Endothelial cell of umbilical vein (primary cell): Measurements from ENCODE around the gene CIAO3. TPM values are rescaled to one million over a fixed set of nuclear protein-coding genes. Genes with fewer than 3 reads are reported as not detected.

Experiments
- BruUV-seq: library from RNA; stranded (reverse); fragments of 400-500 nt; replicated peaks from 2 replicates; lab custom pipeline; 2021; lab: Mats Ljungman, UMichigan
- CTCF ChIA-PET: fragments of 300-600, 350-600 bp; sonication (Branson Sonifier 250); formaldehyde crosslinking; loops from one replicate; lab custom pipeline; 2021; ENCODE audit warnings: antibody characterized with exemption, inconsistent platforms; lab: Charles Lee
- POLR2A ChIA-PET: fragments of 300-600, 350-600 bp; sonication (Branson Sonifier 250); formaldehyde crosslinking; loops from one replicate; lab custom pipeline; 2021; ENCODE audit warnings: antibody characterized with exemption, inconsistent platforms; lab: Charles Lee
- DNase-seq: peaks from one replicate; pipeline ENCODE4 v3.0.0-alpha.2; 2011; ENCODE audit warnings: low read depth, low spot score
- FAIRE-seq: peaks from 2 replicates; lab custom pipeline; 2011; peaks lifted over from hg19 to GRCh38; lab: Jason Lieb, UNC
- H2AFZ ChIP-seq: 2 replicates; pipeline ENCODE4 v1.6.0; 2012; ENCODE audit warnings: low read depth, low read length, control low read depth, inconsistent platforms
- H3K27ac ChIP-seq: 2 replicates; pipeline ENCODE4 v1.5.1; 2011; ENCODE audit warnings: low read depth, mild to moderate bottlenecking, control low read depth, low read length, moderate library complexity; ENCODE audit not compliant: insufficient read depth
- H3K27me3 ChIP-seq, 2 experiments: 2 replicates each; pipeline versions ENCODE4 v1.6.0 to v1.6.1; 2011; ENCODE audit warnings: low read length in 2 of 2, mixed read lengths in 1 of 2; ENCODE audit not compliant: control insufficient read depth in 2 of 2, insufficient read depth in 2 of 2
- H3K36me3 ChIP-seq, 2 experiments: 2 replicates in 1 of 2; 3 replicates in 1 of 2; pipeline ENCODE4 v1.5.1; 2011; ENCODE audit warnings: low read length in 2 of 2, mild to moderate bottlenecking in 1 of 2, moderate library complexity in 1 of 2; ENCODE audit not compliant: control insufficient read depth in 2 of 2, insufficient read depth in 2 of 2; ENCODE audit errors: extremely low read depth in 1 of 2
- H3K4me1 ChIP-seq: 3 replicates; pipeline ENCODE4 v1.5.1; 2011; ENCODE audit warnings: mild to moderate bottlenecking, low read length; ENCODE audit not compliant: control insufficient read depth, insufficient read depth; ENCODE audit errors: extremely low read depth
- H3K4me2 ChIP-seq: 2 replicates; pipeline ENCODE4 v1.6.1; 2011; ENCODE audit warnings: low read length, control low read depth, mixed read lengths; ENCODE audit not compliant: insufficient read depth
- H3K4me3 ChIP-seq, 3 experiments: fragments of 200-600 bp in 1 of 3; sonication (generic), shearing (Covaris generic) in 1 of 3; replicated peaks in 1 of 3; 2 replicates each; pipeline ENCODE4 v1.5.1; 2011 to 2016; ENCODE audit warnings: control low read depth in 3 of 3, low read length in 3 of 3, mild to moderate bottlenecking in 2 of 3, inconsistent platforms in 1 of 3, low read depth in 1 of 3, moderate library complexity in 1 of 3; ENCODE audit not compliant: insufficient read depth in 1 of 3
- H3K79me2 ChIP-seq: 2 replicates; pipeline ENCODE4 v1.6.0; 2012; ENCODE audit warnings: low read length, inconsistent platforms; ENCODE audit not compliant: control insufficient read depth, insufficient read depth
- H3K9ac ChIP-seq: replicated peaks from 2 replicates; pipeline ENCODE3; 2011; ENCODE audit warnings: low read length, control low read depth; ENCODE audit not compliant: insufficient read depth; ENCODE audit errors: extremely low read depth
- H3K9me1 ChIP-seq: replicated peaks from 3 replicates; pipeline ENCODE4 v1.6.0; 2011; ENCODE audit warnings: mild to moderate bottlenecking, low read length; ENCODE audit not compliant: control insufficient read depth, insufficient read depth; ENCODE audit errors: extremely low read depth
- H3K9me3 ChIP-seq: replicated peaks from 2 replicates; pipeline ENCODE4 v1.5.1; 2012; ENCODE audit warnings: low read length, inconsistent platforms; ENCODE audit not compliant: control insufficient read depth, insufficient read depth
- H4K20me1 ChIP-seq: replicated peaks from 2 replicates; pipeline ENCODE3; 2011; ENCODE audit warnings: mild to moderate bottlenecking, low read length; ENCODE audit not compliant: control insufficient read depth, insufficient read depth; ENCODE audit errors: extremely low read depth
- EZH2 ChIP-seq: IDR thresholded peaks from 2 replicates; pipeline ENCODE4 v1.6.1; 2012; ENCODE audit warnings: borderline replicate concordance, low read depth, mild to moderate bottlenecking, moderate library complexity, low read length, inconsistent platforms; ENCODE audit not compliant: severe bottlenecking
- FOS ChIP-seq: IDR thresholded peaks from 2 replicates; pipeline ENCODE4 v1.6.1; 2011; ENCODE audit warnings: mild to moderate bottlenecking, low read length, moderate library complexity, borderline replicate concordance; ENCODE audit not compliant: insufficient read depth
- JUN ChIP-seq: IDR thresholded peaks from 2 replicates; pipeline ENCODE4 v1.6.1; 2011; ENCODE audit warnings: borderline replicate concordance, low read depth; ENCODE audit not compliant: insufficient read length, insufficient read depth
- POLR2AphosphoS5 ChIP-seq: IDR thresholded peaks from 2 replicates; pipeline ENCODE4 v1.6.1; 2012; ENCODE audit warnings: low read depth, mild to moderate bottlenecking, control low read depth, low read length, moderate library complexity; ENCODE audit not compliant: insufficient read depth
- dilution Hi-C: fragments of 300-500 bp; cut with MboI; formaldehyde crosslinking; loops from one replicate; pipeline ENCODE4 v1.15.0; 2019; ENCODE audit warnings: low sequenced_read_pairs; ENCODE audit not compliant: extremely low pct_ligation_motif_present
- intact Hi-C: fragments of 100-400 bp; cut with micrococcal nuclease; formaldehyde crosslinking; loops from one replicate; pipeline ENCODE4 v1.10.0; 2022
- polyA plus RNA-seq, 4 experiments: library from polyadenylated mRNA; depleted of rRNA in 3 of 4; stranded (reverse) in 3 of 4; unstranded in 1 of 4; fragments of >200 nt; gene quantifications; 2 replicates each; pipeline versions ENCODE4 v1.2.1 to v1.2.3, GENCODE V29; 2011 to 2012; ENCODE audit warnings: missing spikeins in 1 of 4
- total RNA-seq: library from RNA; stranded (reverse); gene quantifications from 2 replicates; pipeline ENCODE4 v1.2.3, GENCODE V29; 2021
- TF ChIP-seq, protein P1 (sequence below), 2 donors: IDR thresholded peaks; 1 replicate in 1 of 2; 2 replicates in 1 of 2; pipeline ENCODE4 v1.5.1; 2011; ENCODE audit warnings: low read length in 2 of 2, mild to moderate bottlenecking in 2 of 2, moderate library complexity in 2 of 2, control low read depth in 1 of 2, inconsistent platforms in 1 of 2, low read depth in 1 of 2; ENCODE audit not compliant: insufficient read depth in 1 of 2; ENCODE audit errors: extremely low read depth in 1 of 2

The CIAO3 gene
- total and polyA plus RNA-seq, 2 donors (not counting 3 experiments of a cell fraction or from before 2014, with no cell fraction given): 23.1 to 33.8 TPM

DNA sequence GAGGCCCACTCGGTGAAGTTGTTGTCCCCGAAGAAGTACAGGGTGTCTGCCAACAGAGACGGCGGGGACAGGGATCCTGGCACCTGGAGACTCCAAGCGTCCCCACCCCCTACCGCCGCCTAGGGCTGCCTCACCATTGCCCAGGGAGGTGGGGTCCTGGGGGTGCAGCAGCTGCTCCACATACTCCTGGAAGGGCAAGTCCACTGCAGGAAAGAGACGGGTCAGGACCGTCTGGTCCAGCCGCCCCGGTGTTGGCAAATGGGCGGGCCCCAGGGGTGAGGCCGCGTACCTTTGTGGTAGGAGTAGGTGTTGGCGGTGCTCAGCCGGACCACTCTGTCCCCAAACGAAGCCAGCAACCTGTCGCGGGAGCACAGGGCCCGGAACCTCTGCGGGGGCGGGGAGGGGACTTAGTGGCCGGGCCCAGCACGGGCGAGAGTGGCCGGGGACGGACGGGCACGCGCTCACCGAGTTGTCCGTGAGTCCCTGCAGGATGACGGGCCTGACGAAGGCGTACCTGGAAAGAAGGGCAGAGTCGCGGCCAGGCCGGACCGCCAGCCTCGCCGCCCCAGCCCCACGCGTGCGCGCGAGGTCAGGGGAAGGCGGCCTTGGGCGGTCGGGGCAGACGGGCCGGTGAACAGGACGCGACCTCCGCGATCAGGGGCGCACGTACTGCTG is 57.3 kb downstream of the CIAO3 start:
- no TSS peak for BruUV-seq
- CTCF ChIA-PET: no interaction called here

More for the DNA sequence above, 57.3 kb downstream of the CIAO3 start:
- TF ChIP-seq JUN (no peak), EZH2 (no peak), FOS (no peak), POLR2AphosphoS5 (no peak)
- TF ChIP-seq, protein P1, sequence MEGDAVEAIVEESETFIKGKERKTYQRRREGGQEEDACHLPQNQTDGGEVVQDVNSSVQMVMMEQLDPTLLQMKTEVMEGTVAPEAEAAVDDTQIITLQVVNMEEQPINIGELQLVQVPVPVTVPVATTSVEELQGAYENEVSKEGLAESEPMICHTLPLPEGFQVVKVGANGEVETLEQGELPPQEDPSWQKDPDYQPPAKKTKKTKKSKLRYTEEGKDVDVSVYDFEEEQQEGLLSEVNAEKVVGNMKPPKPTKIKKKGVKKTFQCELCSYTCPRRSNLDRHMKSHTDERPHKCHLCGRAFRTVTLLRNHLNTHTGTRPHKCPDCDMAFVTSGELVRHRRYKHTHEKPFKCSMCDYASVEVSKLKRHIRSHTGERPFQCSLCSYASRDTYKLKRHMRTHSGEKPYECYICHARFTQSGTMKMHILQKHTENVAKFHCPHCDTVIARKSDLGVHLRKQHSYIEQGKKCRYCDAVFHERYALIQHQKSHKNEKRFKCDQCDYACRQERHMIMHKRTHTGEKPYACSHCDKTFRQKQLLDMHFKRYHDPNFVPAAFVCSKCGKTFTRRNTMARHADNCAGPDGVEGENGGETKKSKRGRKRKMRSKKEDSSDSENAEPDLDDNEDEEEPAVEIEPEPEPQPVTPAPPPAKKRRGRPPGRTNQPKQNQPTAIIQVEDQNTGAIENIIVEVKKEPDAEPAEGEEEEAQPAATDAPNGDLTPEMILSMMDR (IDR thresholded peaks at IDR 0.05; ENCODE audit: extremely low read depth in 1 of 2, insufficient read depth in 1 of 2, low read depth in 1 of 2, low read length in 2 of 2): no peak
- dilution Hi-C loops: no loop called here
- DNase-seq (no peak), FAIRE-seq (no peak)
- Histone ChIP-seq H3K9me3 (no peaks in the 10 kb centered on the region), H3K27ac (peak overlapping the region; percentile 35), H2AFZ (no peak overlapping the region), H3K9ac (no peak overlapping the region), H3K79me2 (peaks cover 31% of the 10 kb centered on the region), H3K4me2 (peak overlapping the region; percentile 29), H3K4me3 (peak overlapping the region in 2 of 3 experiments; percentile 5 to 71), H3K36me3 (peaks cover 7 to 22% of the 10 kb centered on the region in 2 experiments), H3K4me1 (peaks cover 20% of the 10 kb centered on the region), H3K27me3 (no peaks in the 10 kb centered on the region), H3K9me1 (no peaks in the 10 kb centered on the region), H4K20me1 (no peaks in the 10 kb centered on the region)
- POLR2A ChIA-PET: no interaction called here
- intact Hi-C loops: no loop called here
